Erythroblast (primary cell): ENCODE measurements around the gene PRAMEF6.
"Not testable (repeated sequence)": the region's sequence is repeated elsewhere in the genome, so short reads cannot be mapped to it uniquely, and the experiment has no call there.

Source experiments
- GATA1 ChIP-seq: IDR thresholded peaks from 2 replicates; pipeline ENCODE4 v1.6.1; 2011; ENCODE audit warnings: low read depth, mild to moderate bottlenecking, control low read depth, low read length, moderate library complexity
- POLR2A ChIP-seq: IDR thresholded peaks from 2 replicates; pipeline ENCODE4 v1.6.1; 2011; ENCODE audit warnings: mild to moderate bottlenecking, low read length

DNA sequence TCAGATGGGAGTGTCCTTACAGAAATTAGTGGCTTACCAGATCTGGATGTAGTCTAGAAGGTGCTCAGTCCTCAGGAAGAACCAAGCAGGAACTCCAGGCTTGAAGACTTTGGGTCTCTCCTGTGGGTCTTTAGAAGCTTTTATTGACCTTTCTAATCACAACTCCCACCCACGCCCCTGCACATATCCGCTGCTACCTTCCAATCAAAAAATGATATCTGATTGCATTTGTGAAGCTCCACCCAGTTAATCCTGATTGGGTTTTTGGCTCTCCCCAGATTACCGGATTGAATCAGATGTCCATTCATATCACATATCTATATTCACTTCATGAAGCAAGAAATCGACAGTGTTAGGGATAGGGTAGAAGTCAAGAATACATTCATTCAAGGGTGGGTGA lies at the start of gene PRAMEF6:
- not testable (repeated sequence) for TF ChIP-seq GATA1, POLR2A
